H1 (cell line): Measurements from ENCODE around the gene OTOS. TPM values are rescaled to one million over a fixed set of nuclear protein-coding genes. Genes with fewer than 3 reads are reported as not detected.

Experiments used
- CTCF ChIA-PET: fragments of 300-600 bp; sonication (Branson Sonifier 250); formaldehyde crosslinking; loops from one replicate; lab custom pipeline; 2021; ENCODE audit not compliant: partially characterized antibody; lab: Charles Lee
- POLR2A ChIA-PET: fragments of 300-600 bp; sonication (Branson Sonifier 250); formaldehyde crosslinking; loops from one replicate; lab custom pipeline; 2021; ENCODE audit warnings: inconsistent platforms; ENCODE audit not compliant: partially characterized antibody; lab: Charles Lee
- DNase-seq, 2 experiments: peaks; one replicate each; pipeline versions ENCODE4 v3.0.0 to v3.0.0-alpha.2; 2010 to 2022; ENCODE audit warnings: low spot score in 2 of 2, low read depth in 1 of 2, mixed read lengths in 1 of 2
- FAIRE-seq: peaks from 2 replicates; lab custom pipeline; 2011; peaks lifted over from hg19 to GRCh38; lab: Jason Lieb, UNC
- H2AFZ ChIP-seq: 2 replicates; pipeline ENCODE4 v1.8.1; 2012; ENCODE audit warnings: low read length, inconsistent platforms
- H2AK5ac ChIP-seq: 2 replicates; pipeline ENCODE4 v1.6.1; 2013; ENCODE audit warnings: low read depth, low read length
- H2BK120ac ChIP-seq: replicated peaks from 2 replicates; pipeline ENCODE3; 2013; ENCODE audit warnings: low read depth, low read length, inconsistent platforms
- H2BK12ac ChIP-seq: 2 replicates; pipeline ENCODE4 v1.6.1; 2013; ENCODE audit warnings: low read depth, low read length
- H2BK15ac ChIP-seq: 2 replicates; pipeline ENCODE4 v1.6.1; 2013; ENCODE audit warnings: low read length
- H2BK20ac ChIP-seq: 2 replicates; pipeline ENCODE4 v1.6.1; 2013; ENCODE audit warnings: low read length
- H2BK5ac ChIP-seq: 2 replicates; pipeline ENCODE4 v1.6.1; 2013; ENCODE audit warnings: low read depth, low read length
- H3K14ac ChIP-seq: 2 replicates; pipeline ENCODE4 v1.6.1; 2013; ENCODE audit warnings: inconsistent platforms; ENCODE audit not compliant: insufficient read length
- H3K18ac ChIP-seq: 2 replicates; pipeline ENCODE4 v1.6.1; 2013; ENCODE audit warnings: low read length; ENCODE audit errors: extremely low read depth
- H3K23ac ChIP-seq: 2 replicates; pipeline ENCODE4 v1.6.1; 2013; ENCODE audit warnings: inconsistent platforms; ENCODE audit not compliant: insufficient read length
- H3K23me2 ChIP-seq: 2 replicates; pipeline ENCODE4 v1.6.1; 2013; ENCODE audit warnings: low read depth, low read length
- H3K27ac ChIP-seq: 2 replicates; pipeline ENCODE4 v1.6.1; 2011; ENCODE audit warnings: low read depth, low read length, inconsistent platforms
- H3K27me3 ChIP-seq, 4 experiments: replicated peaks in 1 of 4; 1 replicate in 1 of 4; 2 replicates in 3 of 4; pipeline versions ENCODE4 v1.6.1 to v1.8.1; 2011 to 2013; ENCODE audit warnings: low read length in 3 of 4, mild to moderate bottlenecking in 3 of 4, inconsistent platforms in 2 of 4, mixed read lengths in 2 of 4, moderate library complexity in 1 of 4; ENCODE audit not compliant: control insufficient read depth in 3 of 4, insufficient read depth in 3 of 4; ENCODE audit errors: extremely low read depth in 1 of 4
- H3K36me3 ChIP-seq, 4 experiments: 2 replicates each; pipeline versions ENCODE4 v1.6.1 to v1.8.1; 2011 to 2013; ENCODE audit warnings: mild to moderate bottlenecking in 4 of 4, low read length in 3 of 4, moderate library complexity in 2 of 4, control low read depth in 1 of 4, inconsistent platforms in 1 of 4; ENCODE audit not compliant: insufficient read depth in 4 of 4, control insufficient read depth in 2 of 4
- H3K4ac ChIP-seq: replicated peaks from 2 replicates; pipeline ENCODE3; 2013; ENCODE audit warnings: low read length, low read depth, mixed read lengths, inconsistent platforms; ENCODE audit not compliant: insufficient read length
- H3K4me1 ChIP-seq, 4 experiments: replicated peaks in 1 of 4; 1 replicate in 1 of 4; 2 replicates in 3 of 4; pipeline versions ENCODE4 v1.6.1 to v1.8.1; 2011 to 2013; ENCODE audit warnings: low read length in 3 of 4, inconsistent platforms in 2 of 4, mixed read lengths in 1 of 4; ENCODE audit not compliant: insufficient read depth in 4 of 4, control insufficient read depth in 3 of 4
- H3K4me2 ChIP-seq, 2 experiments: 2 replicates each; pipeline versions ENCODE4 v1.6.1 to v1.8.1; 2011 to 2013; ENCODE audit warnings: low read depth in 2 of 2, low read length in 2 of 2, control low read depth in 1 of 2, inconsistent platforms in 1 of 2, mild to moderate bottlenecking in 1 of 2; ENCODE audit not compliant: insufficient read depth in 1 of 2
- H3K4me3 ChIP-seq, 4 experiments: fragments of 200-600, 300-600 bp in 1 of 4; sonication (generic), shearing (Covaris generic), sonication (Bioruptor Twin) in 1 of 4; 2 replicates each; pipeline versions ENCODE4 v1.5.1 to v1.8.1; 2011 to 2016; ENCODE audit warnings: low read length in 4 of 4, low read depth in 3 of 4, control low read depth in 2 of 4, inconsistent platforms in 2 of 4, mild to moderate bottlenecking in 2 of 4, mixed read lengths in 1 of 4, moderate library complexity in 1 of 4; ENCODE audit not compliant: insufficient read depth in 2 of 4; ENCODE audit errors: extremely low read depth in 1 of 4
- H3K56ac ChIP-seq: replicated peaks from 2 replicates; pipeline ENCODE3; 2013; ENCODE audit warnings: low read depth, mild to moderate bottlenecking, mixed read lengths, low read length, inconsistent platforms; ENCODE audit not compliant: insufficient read length
- H3K79me1 ChIP-seq: 2 replicates; pipeline ENCODE4 v1.6.1; 2013; ENCODE audit warnings: low read depth, low read length, control low read depth
- H3K79me2 ChIP-seq, 2 experiments: 2 replicates each; pipeline versions ENCODE4 v1.6.1 to v1.8.1; 2012 to 2013; ENCODE audit warnings: low read length in 2 of 2, mild to moderate bottlenecking in 2 of 2, inconsistent platforms in 1 of 2; ENCODE audit not compliant: insufficient read depth in 2 of 2, control insufficient read depth in 1 of 2
- H3K9ac ChIP-seq, 4 experiments: replicated peaks in 1 of 4; 1 replicate in 1 of 4; 2 replicates in 3 of 4; pipeline versions ENCODE4 v1.6.1 to v1.8.1; 2011 to 2013; ENCODE audit warnings: low read depth in 3 of 4, low read length in 3 of 4, control low read depth in 2 of 4, mild to moderate bottlenecking in 2 of 4, moderate library complexity in 2 of 4, inconsistent platforms in 1 of 4; ENCODE audit errors: extremely low read depth in 1 of 4
- H3K9me3 ChIP-seq, 2 experiments: 2 replicates each; pipeline versions ENCODE4 v1.6.1 to v1.8.1; 2012 to 2013; ENCODE audit warnings: mild to moderate bottlenecking in 2 of 2, moderate library complexity in 2 of 2, control low read depth in 1 of 2, inconsistent platforms in 1 of 2, low read depth in 1 of 2, low read length in 1 of 2, mixed read lengths in 1 of 2; ENCODE audit not compliant: insufficient read depth in 2 of 2
- H4K20me1 ChIP-seq, 2 experiments: replicated peaks in 1 of 2; 2 replicates each; pipeline versions ENCODE3 to v1.8.1; 2011 to 2013; ENCODE audit warnings: inconsistent platforms in 2 of 2, low read length in 2 of 2, mild to moderate bottlenecking in 1 of 2; ENCODE audit not compliant: insufficient read depth in 2 of 2, control insufficient read depth in 1 of 2
- H4K5ac ChIP-seq: 2 replicates; pipeline ENCODE4 v1.6.1; 2013; ENCODE audit warnings: low read length, low read depth, mixed read lengths, inconsistent platforms; ENCODE audit not compliant: insufficient read length
- H4K8ac ChIP-seq: 2 replicates; pipeline ENCODE4 v1.8.0; 2013; ENCODE audit warnings: mild to moderate bottlenecking, moderate library complexity, low read length, inconsistent platforms; ENCODE audit not compliant: insufficient read depth; ENCODE audit errors: extremely low read depth
- H4K91ac ChIP-seq: replicated peaks from 2 replicates; pipeline ENCODE3; 2013; ENCODE audit warnings: low read length, mixed read lengths, inconsistent platforms; ENCODE audit not compliant: insufficient read length
- POLR2AphosphoS5 ChIP-seq: IDR thresholded peaks from 2 replicates; pipeline ENCODE4 v1.6.1; 2011; ENCODE audit warnings: low read depth, low read length
- SP4 ChIP-seq: IDR thresholded peaks from 2 replicates; pipeline ENCODE4 v1.6.1; 2012; ENCODE audit warnings: low read length, inconsistent platforms
- WGBS, 2 experiments: shearing (Covaris generic) in 1 of 2; methylation state at CpG; one replicate each; pipeline versions ENCODE4 v1.1.6 to v1.1.7; 2013 to 2015; ENCODE audit warnings: low lambda C conversion rate in 2 of 2, mixed read lengths in 2 of 2, inconsistent platforms in 1 of 2, low coverage in 1 of 2, missing lambda C conversion rate in 1 of 2; ENCODE audit not compliant: insufficient replicate concordance in 2 of 2, insufficient coverage in 1 of 2, insufficient read length in 1 of 2; ENCODE audit errors: extremely low coverage in 1 of 2, missing lambda C conversion rate in 1 of 2; 5-methylcytosine and 5-hydroxymethylcytosine counted together
- polyA plus RNA-seq, 7 experiments: library from polyadenylated mRNA; depleted of rRNA in 3 of 7; stranded (reverse) in 5 of 7; unstranded in 2 of 7; fragments of >200 nt in 5 of 7; fragments of 200-250 nt in 2 of 7; gene quantifications; 1 replicate in 5 of 7; 2 replicates in 1 of 7; 4 replicates in 1 of 7; pipeline versions ENCODE4 v1.2.1 to v1.2.3, GENCODE V29; 2011 to 2013; ENCODE audit warnings: missing spikeins in 2 of 7, mixed read lengths in 2 of 7
- total RNA-seq: library from RNA; stranded (reverse); fragmentation: NEBNext Ultra II Directional; extraction: Animal tissue kit (Norgen Biotek cat#: 25700); gene quantifications from 2 replicates; pipeline ENCODE4 v1.2.1, GENCODE V29; 2021

Gene OTOS
- total and polyA plus RNA-seq, 2 of the 8 experiments (the other 6 are each of a cell fraction or from before 2014, with no cell fraction given), result 0.17 TPM; not detected in 1

- H3K36me3 ChIP-seq, result no peaks in the 10 kb centered on the region
- TF ChIP-seq POLR2AphosphoS5, result no peak
- TF ChIP-seq SP4, result no peak
- no peak overlapping the region for H3K4ac ChIP-seq
- no peak overlapping the region for H3K23ac ChIP-seq
- no peak overlapping the region for H2AK5ac ChIP-seq
- H3K23me2 ChIP-seq, result peaks cover 3% of the 10 kb centered on the region; the same call in 1 of the 2 replicates
- no peak overlapping the region for H2BK15ac ChIP-seq
- H3K27ac ChIP-seq, result no peak overlapping the region
- 87% methylated on average over 18 of the region's 18 CpGs; no CpG with 5 or more reads in 1 of the 2 experiments for WGBS, 2 experiments
- H2BK20ac ChIP-seq, result no peak overlapping the region
- no peak overlapping the region for H3K4me3 ChIP-seq
- FAIRE-seq, result no peak
- H3K79me1 ChIP-seq, result no peaks in the 10 kb centered on the region
- H3K9me3 ChIP-seq, result peaks cover 0 to 4% of the 10 kb centered on the region in 2 experiments; a peak in 2 of 4 replicates
- no peaks in the 10 kb centered on the region for H4K20me1 ChIP-seq
- no peak overlapping the region for H3K14ac ChIP-seq
- no peaks in the 10 kb centered on the region for H3K79me2 ChIP-seq
- peak overlapping the region; percentile 26; the same call in 1 of the 2 replicates for H2BK5ac ChIP-seq
- peaks cover 0 to 9% (median 0%) of the 10 kb centered on the region in 4 experiments; a peak in 2 of 7 replicates for H3K4me1 ChIP-seq
- no peak overlapping the region for H2BK12ac ChIP-seq
- ChIA-PET CTCF (interaction anchor here (1.6 kb wide), 1 partner anchor 16 kb away, joined by 3 read pairs; no protein-coding TSS in a partner anchor), POLR2A (no interaction called here)
- DNase-seq, result no peak
- no peak overlapping the region for H2BK120ac ChIP-seq
- H2AFZ ChIP-seq, result no peak overlapping the region
- H3K4me2 ChIP-seq, result no peak overlapping the region
- H3K56ac ChIP-seq, result no peak overlapping the region
- H4K8ac ChIP-seq, result 0 out of 2 replicates have a peak overlapping the region, but pooled peaks have one; percentile 51
- no peak overlapping the region for H3K18ac ChIP-seq
- no peak overlapping the region for H3K9ac ChIP-seq
- no peak overlapping the region for H4K91ac ChIP-seq
- no peaks in the 10 kb centered on the region; a peak in 3 of 7 replicates for H3K27me3 ChIP-seq
- H4K5ac ChIP-seq, result no peak overlapping the region
Measured at GRCh38 chr2:240160291-240161086, 20.0 kb upstream of the OTOS start.
